Prostate gland (tissue), 2 donors: ENCODE measurements around the gene MEIS2. TPM values are rescaled to one million over a fixed set of nuclear protein-coding genes. Genes with fewer than 3 reads are reported as not detected.

Experiments used
- DNase-seq: peaks from one replicate; pipeline ENCODE4 v3.0.0-alpha.2; 2019; ENCODE audit warnings: low spot score
- H3K27ac ChIP-seq, 2 donors: fragments of 200-600 bp; sonication (generic); 2 replicates each; pipeline ENCODE4 v1.5.1; 2017 to 2019
- H3K27me3 ChIP-seq: fragments of 200-600 bp; sonication (generic); replicated peaks from 2 replicates; pipeline ENCODE4 v1.5.1; 2019; ENCODE audit not compliant: insufficient read depth
- H3K36me3 ChIP-seq, 2 donors: fragments of 200-600 bp; sonication (generic); 1 replicate in 1 of 2; 2 replicates in 1 of 2; pipeline versions ENCODE4 v1.5.1 to v1.8.1; 2017 to 2019
- H3K4me1 ChIP-seq: fragments of 200-600 bp; sonication (generic); replicated peaks from 2 replicates; pipeline ENCODE4 v1.5.1; 2019
- H3K4me3 ChIP-seq, 2 donors: fragments of 200-600 bp; sonication (generic); 2 replicates each; pipeline ENCODE4 v1.5.1; 2017 to 2019
- H3K9me3 ChIP-seq: fragments of 200-600 bp; sonication (generic); 2 replicates; pipeline ENCODE4 v1.5.1; 2017
- CTCF ChIP-seq, 4 experiments: fragments of 200-600 bp in 2 of 4; fragments of 450-650 bp in 2 of 4; sonication (generic) in 2 of 4; IDR thresholded peaks; 1 replicate in 3 of 4; 2 replicates in 1 of 4; pipeline ENCODE4 v1.5.1; 2016 to 2019; ENCODE audit warnings: antibody characterized with exemption in 4 of 4, mild to moderate bottlenecking in 2 of 4, moderate library complexity in 2 of 4
- POLR2A ChIP-seq: fragments of 450-650 bp; IDR thresholded peaks from one replicate; pipeline ENCODE4 v1.6.1; 2016; ENCODE audit warnings: antibody characterized with exemption, mild to moderate bottlenecking
- POLR2AphosphoS5 ChIP-seq: sonication (generic); formaldehyde crosslinking; IDR thresholded peaks from one replicate; pipeline ENCODE4 v1.6.1; 2017; ENCODE audit warnings: antibody characterized with exemption
- WGBS: methylation state at CpG from one replicate; pipeline ENCODE4 v1.1.5; 2018; 5-methylcytosine and 5-hydroxymethylcytosine counted together
- intact Hi-C: fragments of 100-400 bp; cut with DNase I; formaldehyde crosslinking; loops from one replicate; pipeline ENCODE4 v1.14.2; 2022
- total RNA-seq, 2 donors: library from RNA; depleted of rRNA; stranded (reverse); fragments of >200 nt; gene quantifications; one replicate each; pipeline ENCODE4 v1.1.0, GENCODE V29; 2016

Gene MEIS2
- total RNA-seq, 2 donors from 2014 or later, result 53.4 to 73.2 TPM

- no peaks in the 10 kb centered on the region for H3K36me3 ChIP-seq
- H3K27ac ChIP-seq, result no peak overlapping the region
- intact Hi-C loops, result no loop called here
- H3K27me3 ChIP-seq, result no peaks in the 10 kb centered on the region
- TF ChIP-seq POLR2A (no peak), CTCF (IDR thresholded peaks at IDR 0.05) (no peak), POLR2AphosphoS5 (no peak)
- H3K9me3 ChIP-seq, result no peaks in the 10 kb centered on the region
- DNase-seq, result no peak
- no peak overlapping the region for H3K4me3 ChIP-seq
- WGBS, result 64% methylated on average over 3 of the region's 3 CpGs
- H3K4me1 ChIP-seq, result no peaks in the 10 kb centered on the region
These were observed 168.9 kb downstream of the MEIS2 start for GRCh38 chr15:36931434-36931833.

- TF ChIP-seq POLR2AphosphoS5 (no peak), POLR2A (no peak), CTCF (IDR thresholded peaks at IDR 0.05) (no peak)
- no peak for DNase-seq
- no peak overlapping the region for H3K4me3 ChIP-seq
- H3K27me3 ChIP-seq, result no peaks in the 10 kb centered on the region
- H3K9me3 ChIP-seq, result no peaks in the 10 kb centered on the region
- H3K4me1 ChIP-seq, result no peaks in the 10 kb centered on the region
- H3K27ac ChIP-seq, result no peak overlapping the region
- WGBS, result 40% methylated on average over 3 of the region's 3 CpGs
- H3K36me3 ChIP-seq, result no peaks in the 10 kb centered on the region
- intact Hi-C loops, result no loop called here
These were observed 173.9 kb downstream of the MEIS2 start for GRCh38 chr15:36926427-36926825.

- no peak overlapping the region for H3K27ac ChIP-seq
- intact Hi-C loops, result no loop called here
- TF ChIP-seq POLR2A (no peak), CTCF (IDR thresholded peaks at IDR 0.05) (no peak), POLR2AphosphoS5 (no peak)
- no peaks in the 10 kb centered on the region for H3K27me3 ChIP-seq
- no peak for DNase-seq
- H3K36me3 ChIP-seq, result no peaks in the 10 kb centered on the region
- H3K4me1 ChIP-seq, result no peaks in the 10 kb centered on the region
- WGBS, result 14% methylated on average over 9 of the region's 9 CpGs
- no peaks in the 10 kb centered on the region for H3K9me3 ChIP-seq
- no peak overlapping the region for H3K4me3 ChIP-seq
These were observed 174.5 kb downstream of the MEIS2 start for GRCh38 chr15:36925653-36926426.

GRCh38 chr15:36925049-36925448, 175.3 kb downstream of the MEIS2 start:
- no peak for DNase-seq
- intact Hi-C loops, result no loop called here
- no peaks in the 10 kb centered on the region for H3K36me3 ChIP-seq
- no peak overlapping the region for H3K4me3 ChIP-seq
- no peaks in the 10 kb centered on the region for H3K9me3 ChIP-seq
- no peaks in the 10 kb centered on the region for H3K4me1 ChIP-seq
- no peaks in the 10 kb centered on the region for H3K27me3 ChIP-seq
- H3K27ac ChIP-seq, result no peak overlapping the region
- TF ChIP-seq POLR2AphosphoS5, result no peak
- TF ChIP-seq POLR2A, result no peak
- TF ChIP-seq CTCF (IDR thresholded peaks at IDR 0.05), result no peak
- 48% methylated on average over 5 of the region's 5 CpGs for WGBS

- whole genome bisulfite sequencing, result 71% methylated on average over 4 of the region's 4 CpGs
- Histone ChIP-seq H3K27me3 (no peaks in the 10 kb centered on the region), H3K4me3 (no peak overlapping the region), H3K36me3 (no peaks in the 10 kb centered on the region), H3K4me1 (no peaks in the 10 kb centered on the region), H3K9me3 (no peaks in the 10 kb centered on the region), H3K27ac (no peak overlapping the region)
- no peak for DNase-seq
- TF ChIP-seq POLR2A (no peak), POLR2AphosphoS5 (no peak), CTCF (IDR thresholded peaks at IDR 0.05) (no peak)
- intact Hi-C loops, result no loop called here
These were observed 176.3 kb downstream of the MEIS2 start for GRCh38 chr15:36924034-36924433.
